GM18517 (cell line): ENCODE results near the gene C1orf226.

Experiments
- ATAC-seq: cut with Tn5 transposase; IDR thresholded peaks from one replicate; pipeline ENCODE4 v1.9.1; 2021; ENCODE audit warnings: mild to moderate bottlenecking, moderate library complexity; ENCODE audit not compliant: unreplicated experiment

C1orf226 gene

DNA sequence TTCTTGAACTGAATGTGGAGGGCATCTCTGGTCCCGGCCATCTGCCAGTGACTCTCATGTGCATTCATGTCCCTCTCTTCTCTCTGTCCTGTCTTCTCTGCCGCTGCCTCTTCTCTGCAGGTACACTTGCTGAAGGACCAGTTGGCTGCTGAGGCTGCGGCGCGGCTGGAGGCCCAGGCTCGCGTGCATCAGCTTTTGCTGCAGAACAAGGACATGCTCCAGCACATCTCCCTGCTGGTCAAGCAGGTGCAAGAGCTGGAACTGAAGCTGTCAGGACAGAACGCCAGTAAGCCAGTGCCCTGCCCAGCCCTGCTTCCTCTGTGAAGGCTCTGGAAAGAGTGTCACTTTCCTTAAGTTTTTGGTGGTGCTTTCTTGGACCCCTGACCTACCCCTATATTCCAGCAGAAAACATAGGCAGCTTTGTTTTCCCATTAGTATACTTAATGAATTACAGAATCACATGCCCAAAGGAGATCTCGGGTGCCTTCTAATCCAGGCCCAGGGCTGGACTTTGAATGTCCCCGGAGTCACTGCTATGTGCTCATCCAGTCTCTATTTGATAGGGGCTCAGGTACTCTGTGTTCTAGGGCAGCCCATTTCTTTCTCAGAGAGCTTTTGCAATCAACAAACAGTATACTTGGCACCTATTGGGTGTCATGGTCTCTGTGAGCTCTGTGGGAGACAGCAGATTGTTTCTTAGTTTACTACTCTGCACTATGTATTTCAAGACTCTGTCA, 16.1 kb upstream of the C1orf226 start:
- no peak for ATAC-seq

DNA sequence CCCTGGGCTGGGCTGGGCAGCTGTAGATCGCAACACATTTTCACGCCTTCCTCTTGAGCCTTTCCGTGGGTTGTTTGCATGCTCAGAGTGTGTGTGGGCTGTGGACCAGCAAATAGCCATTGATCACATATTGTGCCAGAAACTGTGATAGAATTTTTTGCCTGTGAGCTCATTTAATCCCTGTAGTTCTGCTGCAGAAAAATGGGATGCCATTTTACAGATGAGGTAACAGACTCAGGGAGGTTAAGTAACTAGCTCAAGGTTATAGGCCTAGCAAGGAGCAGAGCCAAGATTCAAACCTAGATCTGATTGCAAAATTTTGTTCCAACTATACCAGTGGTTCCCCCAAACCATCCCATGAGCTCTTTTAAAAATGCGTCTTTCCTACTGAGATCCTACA, 15.4 kb upstream of the C1orf226 start:
- ATAC-seq, result no peak

DNA sequence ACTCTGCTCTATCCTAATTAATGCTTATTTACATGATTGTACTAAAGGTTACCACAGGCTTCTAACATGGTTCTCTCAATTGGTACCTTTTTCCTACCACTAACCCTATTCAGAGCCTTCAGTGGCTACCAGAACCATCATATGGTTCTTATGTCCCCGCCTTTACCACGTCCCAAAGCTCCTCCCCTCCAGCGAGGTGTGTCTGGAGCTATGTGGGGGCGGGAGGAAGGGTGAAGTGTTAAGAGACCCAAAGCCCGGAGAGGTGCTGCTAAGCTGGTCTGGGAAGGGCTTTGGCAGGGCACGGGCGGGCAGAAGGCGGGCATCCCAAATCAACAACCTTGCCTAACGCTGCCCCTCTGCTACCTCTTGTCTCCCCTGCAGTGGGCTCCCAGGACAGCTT, 14.9 kb upstream of the C1orf226 start:
- no peak for ATAC-seq

DNA sequence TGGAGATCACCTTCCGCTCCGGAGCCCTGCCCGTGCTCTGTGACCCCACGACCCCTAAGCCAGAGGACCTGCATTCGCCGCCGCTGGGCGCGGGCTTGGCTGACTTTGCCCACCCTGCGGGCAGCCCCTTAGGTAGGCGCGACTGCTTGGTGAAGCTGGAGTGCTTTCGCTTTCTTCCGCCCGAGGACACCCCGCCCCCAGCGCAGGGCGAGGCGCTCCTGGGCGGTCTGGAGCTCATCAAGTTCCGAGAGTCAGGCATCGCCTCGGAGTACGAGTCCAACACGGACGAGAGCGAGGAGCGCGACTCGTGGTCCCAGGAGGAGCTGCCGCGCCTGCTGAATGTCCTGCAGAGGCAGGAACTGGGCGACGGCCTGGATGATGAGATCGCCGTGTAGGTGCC, 14.5 kb upstream of the C1orf226 start:
- ATAC-seq, result no peak

DNA sequence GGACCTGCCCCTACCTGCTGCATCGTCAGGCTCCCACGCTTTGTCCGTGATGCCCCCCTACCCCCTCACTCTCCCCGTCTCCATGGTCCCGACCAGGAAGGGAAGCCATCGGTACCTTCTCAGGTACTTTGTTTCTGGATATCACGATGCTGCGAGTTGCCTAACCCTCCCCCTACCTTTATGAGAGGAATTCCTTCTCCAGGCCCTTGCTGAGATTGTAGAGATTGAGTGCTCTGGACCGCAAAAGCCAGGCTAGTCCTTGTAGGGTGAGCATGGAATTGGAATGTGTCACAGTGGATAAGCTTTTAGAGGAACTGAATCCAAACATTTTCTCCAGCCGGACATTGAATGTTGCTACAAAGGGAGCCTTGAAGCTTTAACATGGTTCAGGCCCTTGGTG, 13.8 kb upstream of the C1orf226 start:
- no peak for ATAC-seq

GRCh38 chr1:162368451-162368850, 13.1 kb upstream of the C1orf226 start:
- ATAC-seq, result no peak

- no peak for ATAC-seq
Measured at GRCh38 chr1:162369571-162369970, 12.0 kb upstream of the C1orf226 start.

GRCh38 chr1:162370161-162370560, 11.4 kb upstream of the C1orf226 start:
- ATAC-seq, result no peak

GRCh38 chr1:162370721-162371120, 10.8 kb upstream of the C1orf226 start:
- no peak for ATAC-seq

GRCh38 chr1:162371611-162372010, 9.9 kb upstream of the C1orf226 start:
- ATAC-seq, result no peak

- no peak for ATAC-seq
Measured at GRCh38 chr1:162372159-162373071, 9.1 kb upstream of the C1orf226 start.

DNA sequence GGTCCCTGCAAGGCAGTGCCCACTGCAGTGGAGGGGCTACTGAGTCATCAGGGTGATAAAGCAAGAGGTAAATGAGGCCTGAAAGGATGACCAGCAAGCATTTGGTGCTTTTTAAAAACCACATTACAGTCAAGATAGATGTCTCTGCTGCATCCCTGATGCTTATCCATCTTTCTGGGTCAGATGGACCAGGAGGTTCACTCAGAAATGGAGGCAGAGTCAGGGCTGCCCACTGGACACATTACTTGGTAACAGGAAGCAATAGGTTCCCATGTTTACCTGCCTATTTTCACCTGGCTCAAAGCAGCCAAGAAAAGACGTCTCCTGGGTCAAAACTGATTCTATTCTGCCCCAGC, 8.5 kb upstream of the C1orf226 start:
- ATAC-seq, result no peak

- ATAC-seq, result no peak
Measured at GRCh38 chr1:162373541-162374260, 7.8 kb upstream of the C1orf226 start.

DNA sequence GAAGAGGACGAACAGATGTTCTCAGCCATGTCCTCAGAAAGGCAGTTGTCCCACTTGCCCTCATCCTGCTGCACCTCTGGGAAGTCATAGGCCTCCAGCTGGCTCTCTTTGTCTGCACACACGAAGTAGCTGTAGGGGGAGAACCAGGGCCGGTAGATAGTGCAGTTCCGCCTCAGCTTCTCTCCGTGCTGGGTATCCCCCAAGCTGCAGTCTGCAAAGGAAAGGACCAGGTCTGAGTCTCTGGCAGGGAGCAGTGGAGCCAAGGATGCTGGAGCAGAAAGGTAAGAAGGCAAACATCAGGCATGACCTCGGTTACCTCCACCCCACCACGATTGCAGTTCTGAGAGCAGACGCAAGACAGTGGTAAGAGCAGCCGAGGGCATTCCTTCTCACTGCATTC, 7.1 kb upstream of the C1orf226 start:
- ATAC-seq, result no peak

GRCh38 chr1:162375463-162375862, 6.1 kb upstream of the C1orf226 start:
- no peak for ATAC-seq

- no peak for ATAC-seq
Measured at GRCh38 chr1:162376691-162377090, 4.8 kb upstream of the C1orf226 start, which contains the start of gene SPATA46. SPATA46 (minus strand) TSS chr1:162376854; CDS start chr1:162376790, 64 bp downstream.

DNA sequence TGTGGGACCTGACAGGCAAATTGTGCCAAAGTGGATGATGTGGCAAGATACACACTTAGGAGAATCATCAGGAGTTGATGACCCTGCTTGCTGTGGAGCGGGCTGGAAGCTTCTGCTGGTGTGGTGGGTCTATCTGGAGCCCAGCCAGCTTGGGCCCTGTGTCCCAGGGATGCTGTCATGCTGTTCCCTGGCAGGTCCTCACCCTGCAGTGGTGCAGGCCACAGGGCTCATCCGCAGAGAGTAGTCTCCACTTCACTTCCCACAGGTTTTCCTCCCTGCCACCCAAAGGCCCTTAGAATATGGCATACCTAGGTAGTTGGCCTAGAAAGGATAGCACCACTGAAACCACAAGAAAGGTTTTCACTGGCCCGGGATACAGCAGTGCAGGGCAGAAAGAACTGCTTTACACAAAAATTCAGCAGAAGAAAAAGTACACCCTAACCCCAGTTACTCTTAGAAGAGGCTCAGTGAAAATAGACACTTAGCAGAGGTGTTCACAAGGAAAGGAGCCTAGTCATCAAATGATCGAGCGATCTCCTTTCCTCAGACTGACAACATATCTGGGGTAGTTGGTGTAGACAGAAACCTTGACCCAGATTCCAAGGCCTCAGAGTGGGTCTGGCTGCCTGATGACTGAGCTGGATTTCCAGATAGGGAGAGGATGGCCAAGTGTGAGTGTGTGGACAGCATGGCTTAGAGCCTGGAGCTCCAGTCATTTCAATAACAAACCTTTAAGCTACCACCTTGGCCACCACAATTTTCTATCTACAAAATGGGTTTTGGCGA, 1.3 kb upstream of the C1orf226 start:
- ATAC-seq, result no peak

DNA sequence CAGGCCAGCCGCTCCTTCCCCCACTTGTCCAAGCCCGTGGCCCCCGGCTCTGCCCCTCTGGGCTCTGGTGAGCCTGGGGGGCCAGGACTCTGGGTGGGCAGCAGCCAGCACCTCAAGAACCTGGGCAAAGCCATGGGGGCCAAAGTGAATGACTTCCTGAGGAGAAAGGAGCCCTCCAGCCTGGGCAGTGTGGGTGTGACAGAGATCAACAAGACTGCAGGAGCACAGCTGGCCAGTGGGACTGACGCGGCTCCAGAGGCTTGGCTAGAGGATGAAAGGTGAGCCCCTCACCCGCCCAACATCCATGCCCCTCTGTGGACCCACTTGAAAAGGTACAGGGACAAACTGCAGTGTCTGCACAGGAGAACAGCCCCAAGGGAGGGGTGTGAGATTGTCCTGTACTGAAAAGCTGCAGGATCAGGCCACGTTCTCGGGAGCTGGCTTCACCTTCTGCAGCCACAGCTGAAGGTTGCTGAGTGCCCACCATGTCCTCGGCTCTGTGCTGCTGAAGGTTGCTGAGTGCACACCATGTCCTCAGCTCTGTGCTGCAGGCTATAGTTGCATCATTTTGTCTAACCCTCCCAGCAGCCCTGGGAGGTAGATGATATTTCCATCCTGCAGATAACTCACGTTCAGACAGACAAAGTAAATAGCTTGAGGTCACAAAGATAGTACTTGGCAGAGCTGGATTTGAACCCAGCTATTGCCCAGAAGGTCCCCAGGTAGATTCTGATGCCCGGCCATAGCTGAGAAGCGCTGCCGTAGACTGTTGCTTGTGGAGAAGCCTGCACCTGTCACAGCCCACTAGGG, 618 bp downstream of the C1orf226 start:
- ATAC-seq, result no peak

DNA sequence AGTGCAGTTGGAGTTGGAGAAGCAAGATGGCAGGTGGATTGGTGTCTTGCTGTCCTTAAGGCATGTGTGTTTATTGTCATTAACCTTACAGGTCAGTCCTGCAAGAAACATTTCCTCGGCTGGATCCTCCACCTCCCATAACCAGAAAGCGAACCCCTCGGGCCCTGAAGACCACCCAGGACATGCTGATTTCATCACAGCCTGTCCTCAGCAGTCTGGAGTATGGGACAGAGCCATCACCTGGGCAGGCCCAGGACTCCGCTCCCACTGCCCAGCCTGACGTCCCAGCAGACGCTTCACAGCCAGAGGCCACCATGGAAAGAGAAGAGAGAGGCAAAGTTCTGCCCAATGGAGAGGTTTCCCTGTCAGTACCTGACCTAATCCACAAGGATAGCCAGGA, 1.6 kb downstream of the C1orf226 start:
- no peak for ATAC-seq

DNA sequence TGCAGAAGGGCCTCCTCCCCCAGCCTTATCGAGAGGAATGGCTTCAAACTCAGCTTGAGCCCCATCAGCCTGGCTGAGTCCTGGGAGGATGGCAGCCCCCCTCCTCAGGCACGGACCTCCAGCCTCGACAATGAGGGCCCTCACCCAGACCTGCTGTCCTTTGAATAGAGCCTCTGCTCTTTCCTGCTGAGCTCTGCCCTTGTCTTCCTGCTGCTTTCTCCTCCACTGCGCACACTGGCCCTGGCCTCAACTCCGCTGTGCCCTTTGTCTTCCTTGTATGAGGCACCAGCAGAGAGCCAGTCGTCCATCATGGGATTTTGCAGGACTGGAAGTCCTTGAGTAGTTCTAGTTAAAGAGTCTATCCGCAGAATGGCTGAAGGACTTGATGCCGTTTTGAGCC, 2.0 kb downstream of the C1orf226 start:
- ATAC-seq, result no peak
